HepG2 (cell line): ENCODE results near the gene MCEE. TPM values are rescaled to one million over a fixed set of nuclear protein-coding genes. Genes with fewer than 3 reads are reported as not detected.

Experiments used
- CCAR2 ChIP-seq: fragments of 200-400 bp; formaldehyde crosslinking; optimal IDR thresholded peaks from 2 replicates; pipeline ENCODE3; 2018; ENCODE audit warnings: low read depth, mild to moderate bottlenecking, low read length, moderate library complexity
- FOXP1 ChIP-seq, 2 experiments: fragments of 450-650 bp in 1 of 2; IDR thresholded peaks; 2 replicates each; pipeline ENCODE4 v1.6.1; 2017 to 2018; ENCODE audit warnings: antibody characterized with exemption in 1 of 2
- KIAA2018 ChIP-seq: sonication (generic); formaldehyde crosslinking; IDR thresholded peaks from 2 replicates; pipeline ENCODE4 v1.5.0; 2020; ENCODE audit warnings: mild to moderate bottlenecking, missing genetic modification reagents, borderline replicate concordance
- KLF9 ChIP-seq: IDR thresholded peaks from 2 replicates; pipeline ENCODE4 v1.6.1; 2016; ENCODE audit warnings: low read depth
- MEF2D ChIP-seq: sonication (generic); formaldehyde crosslinking; IDR thresholded peaks from 2 replicates; pipeline ENCODE4 v1.5.1; 2020; ENCODE audit warnings: mild to moderate bottlenecking, missing genetic modification reagents
- RARA ChIP-seq: IDR thresholded peaks from 2 replicates; pipeline ENCODE4 v1.6.1; 2016; ENCODE audit warnings: missing genetic modification reagents, missing compliant biosample characterization
- SNAPC5 ChIP-seq: sonication (generic); formaldehyde crosslinking; IDR thresholded peaks from 2 replicates; pipeline ENCODE4 v1.8.1; 2023; ENCODE audit warnings: mild to moderate bottlenecking, missing genetic modification reagents, borderline replicate concordance
- ZNF234 ChIP-seq: sonication (generic); formaldehyde crosslinking; conservative IDR thresholded peaks from 2 replicates; pipeline ENCODE4 v1.5.1; 2020; ENCODE audit warnings: mild to moderate bottlenecking, missing genetic modification reagents
- ZNF597 ChIP-seq: sonication (generic); formaldehyde crosslinking; IDR thresholded peaks from 2 replicates; pipeline ENCODE4 v1.5.0; 2020; ENCODE audit warnings: missing genetic modification reagents
- polyA plus RNA-seq, 8 experiments: library from polyadenylated mRNA; depleted of rRNA in 3 of 8; stranded (reverse) in 7 of 8; unstranded in 1 of 8; fragments of >200 nt; fragmentation: Illumina TruSeq in 4 of 8; extraction: Trizol in 4 of 8; gene quantifications; 2 replicates each; pipeline versions ENCODE4 v1.2.1 to v1.2.3, GENCODE V29; 2011 to 2016; ENCODE audit warnings: low read depth in 4 of 8, missing spikeins in 1 of 8, mixed read lengths in 1 of 8; ENCODE audit not compliant: insufficient read depth in 1 of 8
- total RNA-seq, 5 experiments: library from RNA; depleted of rRNA; stranded (reverse); fragments of >200 nt; fragmentation: Illumina TruSeq; extraction: Trizol; gene quantifications; 2 replicates each; pipeline ENCODE4 v1.2.3, GENCODE V29; 2016; ENCODE audit warnings: low read depth in 1 of 5

The MCEE gene
- total and polyA plus RNA-seq, 2 of the 13 experiments (the other 11 are each of a cell fraction or from before 2014, with no cell fraction given), result 32.0 to 66.9 TPM

GRCh38 chr2:71136174-71136573, 6.1 kb upstream of the MCEE start (continued):
- TF ChIP-seq KIAA2018 (no peak), FOXP1 (IDR thresholded peaks at IDR 0.05) (no peak), FOXP1 (CRISPR knock-in tag; IDR thresholded peaks at IDR 0.05) (no peak), ZNF234 (CRISPR knock-in tag) (no peak), ZNF597 (CRISPR knock-in tag) (no peak), SNAPC5 (no peak), KLF9 (CRISPR knock-in tag) (no peak), MEF2D (CRISPR knock-in tag) (no peak), RARA (0 out of 2 replicates have a peak, but pooled peaks have one; percentile 28), CCAR2 (no peak)
